HG02798 (cell line): Measurements from ENCODE around the gene PCGF2.
A peak's percentile ranks its signal among the peaks of the same experiment; 100 is the strongest.
"Not testable (repeated sequence)": the region's sequence is repeated elsewhere in the genome, so short reads cannot be mapped to it uniquely, and the experiment has no call there.

ENCODE experiments used
- ATAC-seq: cut with Tn5 transposase; IDR thresholded peaks from one replicate; pipeline ENCODE4 v1.9.1; 2021; ENCODE audit warnings: mild to moderate bottlenecking; ENCODE audit not compliant: unreplicated experiment, poor library complexity

The PCGF2 gene

DNA sequence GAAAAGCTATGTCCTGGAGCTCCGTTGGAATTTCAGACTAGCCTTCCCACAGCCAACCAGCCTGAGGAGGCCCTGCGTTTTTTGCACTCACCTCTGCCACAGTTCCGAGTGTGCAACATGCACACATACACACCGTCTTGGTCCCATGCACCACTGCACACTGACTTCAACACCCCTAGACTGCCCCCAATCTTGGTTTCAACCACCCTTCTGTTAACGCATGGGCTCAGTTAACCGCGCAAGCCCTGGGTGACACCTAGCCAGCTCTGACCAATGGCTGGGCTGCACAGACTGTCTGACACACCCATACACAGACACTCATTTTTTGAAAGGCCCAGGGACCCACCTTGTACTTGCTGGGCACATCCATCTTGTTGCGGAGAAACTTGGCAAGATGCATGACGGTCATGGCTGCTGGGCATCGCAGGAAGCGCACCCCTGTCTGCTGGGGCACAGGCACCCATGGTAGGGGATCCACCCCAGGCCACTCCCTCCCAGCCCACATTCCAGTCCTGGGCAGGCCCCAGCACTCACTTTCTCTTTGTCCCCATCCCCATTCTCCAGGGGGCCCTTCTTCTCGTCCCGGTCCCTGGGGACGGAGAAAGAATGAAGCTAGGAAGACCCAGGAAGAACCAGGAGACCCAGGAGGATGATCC, 10.0 kb downstream of the PCGF2 start:
- ATAC-seq = no peak

DNA sequence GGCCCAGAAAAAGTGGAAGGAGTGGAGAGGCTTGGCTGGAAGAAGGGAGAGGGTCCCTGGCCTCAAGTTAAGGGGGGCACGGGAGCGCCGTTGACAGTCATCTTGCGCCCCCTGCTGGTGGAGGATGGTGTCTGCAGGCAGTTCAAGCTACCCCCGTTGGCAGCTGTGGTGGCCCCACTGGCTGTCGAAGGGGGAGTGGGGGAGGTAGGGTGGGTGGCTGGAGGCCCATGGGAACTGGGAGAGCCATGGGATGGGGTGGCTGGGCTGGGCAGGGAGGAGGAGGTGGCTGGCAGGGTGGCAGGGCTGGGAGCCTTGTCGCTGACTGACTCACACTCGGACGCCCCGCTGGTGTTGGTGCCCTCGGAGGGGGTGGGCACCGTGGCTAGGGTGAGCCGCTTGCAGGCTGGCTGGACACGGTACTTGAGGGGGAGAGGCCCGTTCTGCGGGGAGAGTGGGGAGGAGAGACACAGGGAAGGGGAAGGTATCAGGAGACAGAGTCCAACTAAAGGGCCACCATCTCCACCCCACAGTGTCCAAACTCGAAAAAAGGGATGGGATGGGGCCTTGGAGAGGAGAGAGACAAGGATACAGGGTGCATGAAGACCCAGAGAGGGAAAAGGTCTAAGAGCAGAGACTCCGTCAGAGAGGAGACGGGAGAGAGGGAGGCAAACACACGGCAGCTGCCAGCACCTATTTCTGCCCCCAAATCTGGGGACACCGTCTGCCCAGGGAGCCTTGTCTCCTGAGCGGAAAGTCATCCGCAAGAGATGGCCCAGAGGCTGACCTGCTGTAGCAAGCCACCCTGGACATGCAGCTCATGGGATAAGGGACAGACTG, 12.8 kb downstream of the PCGF2 start:
- no peak for ATAC-seq

DNA sequence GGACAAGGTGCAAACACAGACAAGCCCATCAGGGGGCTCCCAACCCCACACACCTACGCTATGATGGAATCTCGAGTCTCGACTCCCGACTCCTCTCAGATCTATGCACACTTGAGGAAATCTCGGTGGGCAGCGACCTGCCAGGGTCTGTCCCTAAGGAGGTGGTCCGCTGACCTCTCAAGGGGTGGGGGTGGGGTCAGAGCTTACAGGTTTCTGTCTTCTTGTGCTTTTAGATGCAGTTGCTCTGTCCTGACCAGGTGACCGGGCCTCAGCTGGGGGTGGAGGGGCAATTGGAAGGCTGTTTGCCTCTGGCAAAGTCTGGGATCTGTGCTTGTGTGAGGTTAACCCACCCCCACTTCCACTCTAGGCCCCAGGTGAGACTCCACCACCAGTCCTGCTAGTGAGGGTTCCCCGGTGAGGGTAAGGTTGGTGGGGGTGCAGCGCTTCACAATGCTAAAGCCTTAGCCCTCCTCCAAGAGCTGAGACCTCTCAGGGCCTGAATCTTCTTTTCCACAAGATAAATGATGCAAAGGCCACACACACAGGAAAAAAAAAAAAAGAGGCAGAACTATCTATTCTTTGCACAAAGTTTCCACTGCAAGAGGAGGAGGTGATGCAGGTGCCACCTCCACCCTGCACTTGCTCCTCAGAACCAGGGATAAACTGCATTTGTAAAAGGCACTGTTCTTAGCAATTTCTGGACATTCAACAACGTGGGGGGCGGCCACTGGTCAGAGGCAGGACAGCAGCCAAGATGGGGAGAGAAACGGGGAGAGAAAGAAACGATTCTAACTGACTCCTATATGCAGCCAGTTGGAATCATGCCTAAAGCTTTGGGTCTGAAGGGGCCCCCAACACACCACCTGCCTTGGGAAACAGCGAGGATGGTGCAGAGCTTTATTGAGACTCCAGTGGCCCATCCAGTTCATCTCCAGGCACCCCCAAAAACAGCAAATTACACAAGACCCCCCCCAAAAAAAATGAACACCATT, 13.9 kb downstream of the PCGF2 start:
- ATAC-seq = no peak

DNA sequence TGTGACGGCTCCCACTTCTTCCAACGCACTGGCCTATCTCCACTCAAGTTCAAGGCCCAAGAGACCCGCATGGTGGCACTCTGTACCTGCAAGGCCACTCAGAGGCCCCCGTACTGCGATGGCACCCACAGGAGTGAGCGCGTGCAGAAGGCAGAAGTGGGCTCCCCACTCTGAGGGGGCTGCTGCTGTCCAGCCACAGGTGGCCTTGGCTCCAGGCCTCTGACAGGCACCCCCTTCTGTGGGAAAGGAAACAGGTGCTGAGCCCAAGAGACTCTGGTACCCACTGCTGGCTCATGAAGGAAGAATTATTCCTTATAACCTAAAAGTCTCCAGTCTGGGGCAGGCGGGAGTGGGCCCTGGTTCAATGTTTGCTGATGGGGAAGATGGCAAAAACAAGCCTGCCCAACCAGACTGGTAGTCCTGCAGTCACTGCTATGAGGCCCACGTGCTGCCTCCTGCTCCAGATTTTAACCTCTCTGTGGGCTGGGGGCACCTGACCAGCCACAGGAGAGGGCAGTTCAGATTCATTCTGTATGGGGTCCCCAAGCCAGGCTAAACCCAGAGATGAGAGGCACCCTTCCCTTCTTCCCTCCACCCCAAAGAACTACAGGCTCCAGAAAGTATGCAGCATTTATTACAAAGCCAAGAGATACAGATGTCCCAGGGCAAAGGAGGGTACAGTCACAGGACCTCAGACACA, 14.7 kb downstream of the PCGF2 start:
- ATAC-seq = no peak

DNA sequence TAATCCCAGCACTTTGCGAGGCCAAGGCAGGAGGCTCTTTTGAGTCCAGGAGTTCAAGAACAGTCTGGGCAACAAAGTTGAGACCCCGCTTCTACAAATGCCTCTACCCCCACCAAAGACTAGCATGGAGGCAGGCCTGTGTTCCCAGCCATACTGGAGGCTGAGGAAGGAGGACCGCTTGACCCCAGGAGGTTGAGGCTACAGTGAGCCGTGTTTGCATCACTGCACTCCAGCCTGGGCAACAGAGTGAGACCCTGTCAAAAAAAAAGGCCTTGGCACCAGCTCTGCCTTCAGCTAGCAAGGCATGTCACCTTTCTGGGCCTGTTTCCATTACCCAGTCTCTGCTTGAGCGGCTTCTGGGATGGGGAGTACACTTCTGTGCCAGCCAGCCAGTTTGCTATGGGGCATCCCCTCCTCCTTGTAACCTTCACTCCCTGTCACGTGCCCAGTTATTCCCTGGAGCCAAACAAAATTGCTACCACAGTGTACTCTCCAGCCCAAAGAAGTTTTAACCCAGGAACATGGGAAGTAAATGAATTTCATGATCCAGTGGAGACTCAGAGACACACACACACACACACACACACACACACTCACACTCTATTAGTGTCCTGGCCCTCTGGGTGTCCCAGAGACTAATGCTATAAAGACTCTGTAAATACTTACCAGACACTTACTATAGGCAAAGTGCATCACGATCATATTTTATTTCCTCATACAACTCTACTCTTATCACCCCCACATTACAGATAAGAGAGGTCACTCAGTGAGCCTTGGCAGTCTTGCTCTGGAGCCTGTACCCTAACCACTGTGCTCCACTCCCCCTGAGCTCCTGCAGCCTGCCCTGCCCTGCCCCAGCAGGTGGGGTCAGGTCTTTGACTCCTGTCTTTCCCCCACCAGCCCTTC, 15.5 kb downstream of the PCGF2 start:
- no peak for ATAC-seq

DNA sequence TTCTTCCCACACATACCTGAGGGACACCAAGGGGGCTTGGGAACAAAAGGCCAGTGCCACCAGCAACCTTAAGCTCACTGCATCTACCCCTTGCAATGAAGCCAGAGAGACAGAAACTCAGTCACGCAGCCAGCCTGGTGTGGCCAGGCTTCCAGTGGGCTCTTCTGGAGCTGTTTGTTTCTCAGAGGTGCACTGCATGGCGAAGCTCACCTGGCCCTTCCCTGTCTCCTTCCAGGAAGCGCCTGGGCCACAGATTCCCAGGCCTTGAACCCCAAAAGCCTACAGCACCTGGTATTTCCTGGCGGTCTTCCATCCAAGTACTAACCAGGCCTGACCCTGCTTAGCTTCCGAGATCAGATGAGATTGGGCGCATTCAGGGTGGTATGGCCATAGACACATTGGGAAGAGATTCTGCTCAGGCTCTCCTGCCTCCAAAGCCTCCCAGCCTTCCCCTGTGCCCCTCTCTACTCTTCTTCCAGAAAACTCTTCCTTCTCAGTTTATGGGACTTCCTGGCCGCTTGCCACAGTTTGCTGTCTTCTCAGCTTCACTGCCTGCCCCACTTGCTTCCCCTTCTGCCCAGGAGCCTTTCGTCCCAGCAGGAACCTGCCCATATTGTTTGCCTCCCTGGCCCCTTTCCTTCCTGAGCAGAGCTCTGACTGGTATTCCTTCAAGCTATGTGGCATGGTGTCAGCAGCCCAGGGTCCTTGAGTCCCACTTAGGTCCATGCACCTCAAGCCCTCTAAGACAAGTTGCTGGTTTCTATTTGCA, 16.4 kb downstream of the PCGF2 start:
- ATAC-seq = no peak

DNA sequence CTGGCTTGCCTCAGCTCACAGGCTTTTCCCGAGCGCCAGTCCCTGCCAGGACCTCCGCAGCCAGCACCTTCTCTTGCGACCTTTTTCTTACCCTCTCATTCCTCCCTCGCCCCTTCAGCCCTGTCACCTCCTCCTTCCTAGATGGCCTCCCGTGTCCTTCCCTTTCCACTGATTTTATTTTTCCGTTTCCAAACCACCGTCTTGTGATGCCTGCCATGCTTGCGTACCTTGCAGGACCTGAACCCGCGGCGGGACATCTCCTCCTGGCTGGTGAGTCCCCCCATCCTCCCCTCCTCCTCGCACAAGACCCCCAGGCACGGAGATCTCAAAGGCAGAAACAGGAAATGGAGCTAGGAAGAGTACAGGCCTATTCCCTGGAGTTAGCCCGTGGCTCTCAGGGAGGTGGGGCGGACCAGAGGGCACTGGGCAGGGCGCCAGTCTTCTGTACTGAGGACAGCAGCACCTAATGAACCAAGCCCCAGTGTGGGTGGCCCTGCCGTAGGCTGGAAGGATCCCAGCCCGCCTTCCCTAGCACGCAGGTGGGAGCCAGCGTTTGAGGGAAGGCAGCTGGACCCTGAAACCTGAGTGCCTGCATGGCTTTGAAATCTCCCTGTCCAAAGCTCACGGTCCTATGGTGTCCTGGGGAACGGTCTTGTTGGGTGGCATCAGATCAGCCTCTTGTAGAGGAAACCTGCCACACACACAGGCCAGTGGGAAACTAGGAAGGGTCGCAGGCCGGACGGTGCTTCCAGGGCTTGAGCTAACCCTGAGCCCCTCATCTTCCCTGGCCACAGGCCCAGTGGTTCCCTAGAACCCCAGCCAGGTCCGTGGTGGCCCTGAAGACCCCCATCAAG, 17.4 kb downstream of the PCGF2 start:
- no peak for ATAC-seq

DNA sequence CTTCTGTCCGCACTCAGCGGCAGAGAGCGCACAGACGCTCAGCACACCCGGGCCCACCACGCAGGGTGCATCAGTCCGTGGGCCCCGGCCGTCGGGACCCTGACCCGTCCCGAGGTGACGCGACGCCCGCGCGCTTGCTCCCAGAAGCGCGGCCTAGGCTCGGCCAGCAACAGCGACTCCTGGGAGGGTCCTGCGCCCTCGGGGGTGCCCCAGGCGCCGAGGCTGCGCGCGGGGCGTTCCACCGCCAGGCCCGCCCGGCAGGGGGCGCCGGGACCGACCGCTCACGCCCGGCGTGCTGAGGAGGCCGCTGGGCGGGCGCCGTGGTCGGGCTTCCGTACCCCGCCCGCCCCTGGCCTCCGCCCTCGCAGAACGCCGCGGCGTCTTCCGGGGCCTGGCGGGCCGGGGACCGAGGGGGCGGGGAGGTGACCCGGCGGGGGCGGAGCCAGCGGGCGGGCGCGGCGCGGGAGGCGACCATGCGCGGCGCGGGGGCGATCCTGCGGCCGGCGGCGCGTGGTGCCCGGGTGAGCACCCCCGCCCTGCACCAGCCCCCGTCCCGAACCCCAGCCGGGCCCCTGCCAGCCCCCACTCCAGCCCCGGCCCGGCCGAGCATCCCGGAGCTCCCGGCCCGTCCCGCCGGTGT, 18.1 kb downstream of the PCGF2 start, which contains the start of gene CISD3:
CISD3 (plus strand) TSS at position 456 of the 640 bp plus-strand sequence; CDS start at position 474, 18 bp downstream.
- peak; percentile 90 for ATAC-seq

DNA sequence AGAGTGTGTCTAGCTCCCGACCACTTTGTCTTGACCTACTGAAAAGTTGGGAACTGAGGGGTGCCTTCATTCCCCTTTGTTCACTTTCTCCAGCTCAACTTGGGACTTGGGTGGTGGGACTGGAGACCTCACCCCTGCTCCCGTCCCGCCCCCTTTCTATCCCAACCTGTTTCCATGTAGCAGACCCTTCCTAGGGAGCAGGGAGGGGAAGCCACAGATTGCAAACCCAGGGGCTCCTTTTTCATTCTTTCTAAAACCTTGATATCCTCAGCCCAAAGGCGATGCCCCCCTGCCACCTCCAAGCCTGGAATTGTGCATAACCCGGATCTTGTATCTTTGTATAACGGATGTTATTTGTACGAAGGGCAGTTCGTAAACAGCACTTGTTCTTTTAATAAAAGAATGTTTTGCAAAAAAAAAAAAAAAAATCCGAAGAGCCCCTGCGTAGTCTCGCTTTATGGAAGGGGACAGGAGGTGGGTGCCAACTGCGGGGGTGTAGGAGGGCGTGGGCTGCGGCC, 18.7 kb downstream of the PCGF2 start:
- ATAC-seq = no peak

DNA sequence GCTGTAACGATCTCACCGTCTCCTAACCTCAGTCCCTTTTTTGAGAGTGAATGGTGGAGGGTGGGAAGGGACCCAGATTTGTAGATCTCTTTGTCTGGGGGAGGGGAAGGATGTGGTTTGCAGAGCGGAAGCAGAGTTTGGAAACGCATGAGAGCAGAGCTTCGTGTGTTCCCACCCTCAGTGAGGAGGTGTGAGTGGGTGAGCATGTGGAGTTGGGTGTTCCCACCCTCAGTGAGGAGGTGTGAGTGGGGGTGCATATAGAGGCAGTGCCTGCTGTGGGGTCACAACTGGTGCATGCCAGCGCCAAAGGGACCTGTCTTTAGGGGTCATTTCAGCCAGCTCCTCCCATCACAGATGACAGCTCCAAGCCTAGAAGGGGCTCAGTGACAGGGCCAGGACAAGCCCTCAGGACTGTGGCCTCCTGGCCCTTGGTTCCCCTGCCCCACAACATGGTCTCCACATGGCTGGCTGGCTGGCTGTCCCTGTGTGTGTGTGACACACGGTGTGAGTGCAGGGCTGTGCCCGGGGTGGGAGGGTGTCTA, 19.8 kb downstream of the PCGF2 start:
- ATAC-seq = no peak

DNA sequence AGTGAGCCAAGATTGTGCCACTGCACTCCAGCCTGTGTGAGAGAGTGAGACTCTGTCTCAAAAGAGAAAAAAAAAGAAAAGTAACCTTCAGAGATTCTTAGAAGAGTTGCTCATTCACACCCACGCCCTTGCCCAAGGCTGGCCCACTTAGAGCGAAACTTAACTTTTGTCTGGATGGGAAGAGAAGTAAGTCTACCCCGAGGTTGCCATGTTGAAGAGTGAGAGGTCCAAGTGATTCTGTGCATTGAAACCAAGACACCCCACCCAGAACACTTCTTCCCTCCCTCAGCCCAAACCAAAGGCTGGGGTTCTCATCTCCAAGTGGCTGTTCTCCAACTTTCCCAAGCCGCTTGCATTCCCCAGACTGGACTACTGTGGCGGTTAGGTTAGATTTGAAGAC, 20.4 kb downstream of the PCGF2 start:
- no peak for ATAC-seq

DNA sequence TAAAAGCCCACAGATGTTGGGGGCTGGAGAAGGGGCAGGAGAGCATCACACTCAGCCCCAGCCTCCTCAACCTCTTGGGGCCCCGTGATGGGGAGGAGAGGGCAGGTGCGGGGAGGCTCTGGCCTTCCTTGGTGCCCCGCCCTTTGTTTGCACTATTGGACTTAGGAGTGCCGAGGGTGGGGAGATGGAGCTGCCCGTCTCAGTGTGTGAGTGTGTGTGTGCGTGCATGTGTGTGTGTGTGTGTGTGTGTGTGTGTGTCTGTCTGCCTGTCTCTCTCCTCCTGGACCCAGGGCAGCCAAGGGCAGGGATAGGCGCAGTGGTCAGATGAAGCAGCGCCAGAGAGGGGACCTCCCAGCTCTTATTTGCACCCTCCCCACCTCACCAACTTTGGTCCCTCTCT, 22.0 kb downstream of the PCGF2 start:
- ATAC-seq = not testable (repeated sequence)

DNA sequence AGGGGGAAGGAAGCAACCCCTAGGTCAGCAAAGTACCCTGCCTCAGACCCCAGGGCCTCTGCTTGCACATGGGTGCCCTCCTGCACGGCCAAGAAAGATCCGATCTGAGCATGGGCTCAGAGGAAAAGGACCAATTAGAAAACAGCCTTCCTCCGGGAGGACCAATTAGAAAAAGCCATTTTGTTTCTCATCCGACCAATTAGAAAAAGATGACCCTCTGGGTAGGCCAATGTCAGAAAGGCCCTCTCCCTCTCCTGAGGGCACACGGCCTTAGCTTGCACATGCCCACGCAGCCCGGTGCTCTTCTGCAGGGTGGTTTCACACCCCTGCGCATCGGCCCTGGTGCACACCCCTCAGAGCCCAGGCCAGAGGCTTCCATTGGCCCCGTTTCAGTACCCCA, 23.1 kb downstream of the PCGF2 start:
- ATAC-seq = no peak

DNA sequence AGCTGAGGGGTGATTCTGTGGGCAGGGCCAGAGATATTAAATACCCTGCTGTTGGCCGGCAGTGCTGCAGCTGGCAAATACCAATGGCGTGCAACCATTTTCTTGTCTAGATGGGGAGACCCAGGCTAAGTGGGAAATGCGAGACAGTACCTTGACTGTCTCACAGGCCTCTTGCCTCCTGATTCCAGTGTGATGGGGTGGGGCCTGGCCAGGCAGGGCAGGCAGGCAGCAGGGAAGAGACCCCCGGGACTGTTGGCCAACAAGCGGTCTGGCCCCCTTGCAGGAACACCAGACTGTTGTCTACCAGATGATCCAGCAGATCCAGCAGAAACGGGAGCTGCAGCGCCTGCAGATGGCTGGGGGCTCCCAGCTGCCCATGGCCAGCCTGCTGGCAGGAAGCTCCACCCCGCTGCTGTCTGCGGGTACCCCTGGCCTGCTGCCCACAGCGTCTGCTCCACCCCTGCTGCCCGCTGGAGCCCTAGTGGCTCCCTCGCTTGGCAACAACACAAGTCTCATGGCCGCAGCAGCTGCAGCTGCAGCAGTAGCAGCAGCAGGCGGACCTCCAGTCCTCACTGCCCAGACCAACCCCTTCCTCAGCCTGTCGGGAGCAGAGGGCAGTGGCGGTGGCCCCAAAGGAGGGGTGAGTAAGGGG, 23.7 kb downstream of the PCGF2 start:
- no peak for ATAC-seq

DNA sequence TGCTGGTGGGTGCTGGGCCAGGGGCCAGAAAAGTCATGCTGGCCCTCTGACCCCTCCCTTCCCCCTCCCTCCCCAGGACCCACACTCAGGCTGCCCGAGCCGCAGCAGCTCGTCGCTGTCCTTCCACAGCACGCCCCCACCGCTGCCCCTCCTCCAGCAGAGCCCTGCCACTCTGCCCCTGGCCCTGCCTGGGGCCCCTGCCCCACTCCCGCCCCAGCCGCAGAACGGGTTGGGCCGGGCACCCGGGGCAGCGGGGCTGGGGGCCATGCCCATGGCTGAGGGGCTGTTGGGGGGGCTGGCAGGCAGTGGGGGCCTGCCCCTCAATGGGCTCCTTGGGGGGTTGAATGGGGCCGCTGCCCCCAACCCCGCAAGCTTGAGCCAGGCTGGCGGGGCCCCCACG, 26.3 kb downstream of the PCGF2 start:
- no peak for ATAC-seq

DNA sequence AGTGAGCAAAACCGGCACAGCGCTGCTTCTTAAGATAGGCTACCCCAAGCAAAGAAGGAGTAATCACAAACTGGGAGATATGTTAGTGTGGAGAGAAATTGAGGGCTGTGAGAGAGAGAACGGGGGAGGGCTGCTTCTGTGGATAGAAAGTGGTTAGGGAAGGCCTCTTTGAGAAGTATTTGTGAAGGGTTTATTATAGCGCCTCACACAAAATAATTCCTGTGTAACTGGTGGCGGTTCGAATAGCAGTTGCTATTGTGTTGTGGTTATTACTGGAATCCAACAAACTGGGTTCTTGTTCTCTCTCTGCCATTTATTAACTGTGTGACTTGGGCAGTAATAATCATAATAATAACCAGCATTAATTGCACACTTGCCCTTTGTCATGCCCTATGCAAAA, 27.2 kb downstream of the PCGF2 start:
- ATAC-seq = no peak
